Stimulated activated CD8-positive, alpha-beta memory T cell treated with anti-CD3 and anti-CD28 coated beads, Interleukin-15, amount 100 ng/mL, for 1 hour (primary cell): ENCODE data around the gene SESN3.
"Not testable (repeated sequence)": the region's sequence is repeated elsewhere in the genome, so short reads cannot be mapped to it uniquely, and the experiment has no call there.

Source experiments
- DNase-seq: peaks from one replicate; pipeline ENCODE4 v3.0.0-alpha.2; 2020; ENCODE audit warnings: low read depth

The SESN3 gene

GRCh38 chr11:95218149-95218548 lies 12.9 kb downstream of the SESN3 start:
- DNase-seq: no peak

- no peak for DNase-seq
Measured at GRCh38 chr11:95212609-95213008, 18.4 kb downstream of the SESN3 start.

- DNase-seq: not testable (repeated sequence)
Measured at GRCh38 chr11:95209535-95209934, 21.5 kb downstream of the SESN3 start.

GRCh38 chr11:95200781-95201457 lies 30.1 kb downstream of the SESN3 start:
- DNase-seq: no peak

GRCh38 chr11:95195831-95196230 lies 35.2 kb downstream of the SESN3 start:
- no peak for DNase-seq

GRCh38 chr11:95193541-95193940 lies 37.5 kb downstream of the SESN3 start:
- no peak for DNase-seq

GRCh38 chr11:95192717-95193116 lies 38.3 kb downstream of the SESN3 start:
- no peak for DNase-seq

GRCh38 chr11:95187723-95188122 lies 43.3 kb downstream of the SESN3 start:
- no peak for DNase-seq

- DNase-seq: no peak
Measured at GRCh38 chr11:95182397-95182796, 48.6 kb downstream of the SESN3 start.

GRCh38 chr11:95175818-95176380 lies 55.1 kb downstream of the SESN3 start:
- no peak for DNase-seq

- no peak for DNase-seq
Measured at GRCh38 chr11:95170294-95170693, 60.7 kb downstream of the SESN3 start.

GRCh38 chr11:95166781-95167180 lies 64.2 kb downstream of the SESN3 start:
- no peak for DNase-seq

GRCh38 chr11:95165638-95166037 lies 65.4 kb downstream of the SESN3 start:
- no peak for DNase-seq

- no peak for DNase-seq
Measured at GRCh38 chr11:95163106-95163505, 67.9 kb downstream of the SESN3 start.

- no peak for DNase-seq
Measured at GRCh38 chr11:95161248-95161647, 69.8 kb downstream of the SESN3 start.

GRCh38 chr11:95157824-95158223 lies 73.2 kb downstream of the SESN3 start:
- DNase-seq: no peak

- DNase-seq: no peak
Measured at GRCh38 chr11:95156916-95157541, 74.0 kb downstream of the SESN3 start.

- DNase-seq: no peak
Measured at GRCh38 chr11:95156133-95156721, 74.8 kb downstream of the SESN3 start.

GRCh38 chr11:95155385-95155784 lies 75.6 kb downstream of the SESN3 start:
- no peak for DNase-seq

GRCh38 chr11:95154514-95154913 lies 76.5 kb downstream of the SESN3 start:
- peak; percentile 27 for DNase-seq

- no peak for DNase-seq
Measured at GRCh38 chr11:95153857-95154246, 77.2 kb downstream of the SESN3 start.

- no peak for DNase-seq
Measured at GRCh38 chr11:95152876-95153856, 77.8 kb downstream of the SESN3 start.
